ENCODE measurements around the gene ARHGEF19.
A peak's percentile ranks its signal among the peaks of the same experiment; 100 is the strongest.
"Not testable (repeated sequence)": the region's sequence is repeated elsewhere in the genome, so short reads cannot be mapped to it uniquely, and the experiment has no call there.

ARHGEF19 gene

GRCh38 chr1:16205334-16205671 lies 7.1 kb downstream of the ARHGEF19 start:
- no peak for DNase-seq (ENCODE audit: low read depth in 2 of 2)

- peak in 1 of 2 donors; percentile 17 for DNase-seq (ENCODE audit: low read depth in 2 of 2)
These were observed 7.7 kb downstream of the ARHGEF19 start for GRCh38 chr1:16204634-16205333.

- no peak for DNase-seq (ENCODE audit: low read depth in 2 of 2)
These were observed 8.2 kb downstream of the ARHGEF19 start for GRCh38 chr1:16204216-16204615.

GRCh38 chr1:16203550-16203949 lies 8.9 kb downstream of the ARHGEF19 start:
- no peak for DNase-seq (ENCODE audit: low read depth in 2 of 2)

GRCh38 chr1:16202281-16203210 lies 9.9 kb downstream of the ARHGEF19 start:
- no peak for DNase-seq (ENCODE audit: low read depth in 2 of 2)

- DNase-seq (ENCODE audit: low read depth in 2 of 2), result no peak
These were observed 12.8 kb downstream of the ARHGEF19 start for GRCh38 chr1:16199700-16200099.

GRCh38 chr1:16199157-16199501 lies 13.3 kb downstream of the ARHGEF19 start:
- no peak for DNase-seq (ENCODE audit: low read depth in 2 of 2)

GRCh38 chr1:16198444-16199156 lies 13.9 kb downstream of the ARHGEF19 start:
- no peak for DNase-seq (ENCODE audit: low read depth in 2 of 2)

GRCh38 chr1:16196874-16197273 lies 15.6 kb downstream of the ARHGEF19 start:
- DNase-seq (ENCODE audit: low read depth in 2 of 2), result no peak

- not testable (repeated sequence) for DNase-seq (ENCODE audit: low read depth in 2 of 2)
These were observed 16.3 kb downstream of the ARHGEF19 start for GRCh38 chr1:16196139-16196538.

- DNase-seq (ENCODE audit: low read depth in 2 of 2), result no peak
These were observed 16.9 kb downstream of the ARHGEF19 start for GRCh38 chr1:16195518-16195905.

GRCh38 chr1:16191916-16192546 lies 20.4 kb downstream of the ARHGEF19 start:
- DNase-seq (ENCODE audit: low read depth in 2 of 2), result no peak

GRCh38 chr1:16191309-16191708 lies 21.1 kb downstream of the ARHGEF19 start:
- no peak for DNase-seq (ENCODE audit: low read depth in 2 of 2)

- no peak for DNase-seq (ENCODE audit: low read depth in 2 of 2)
These were observed 22.4 kb downstream of the ARHGEF19 start for GRCh38 chr1:16189921-16190621.

GRCh38 chr1:16189003-16189402 lies 23.4 kb downstream of the ARHGEF19 start:
- no peak for DNase-seq (ENCODE audit: low read depth in 2 of 2)

GRCh38 chr1:16187748-16188401 lies 24.6 kb downstream of the ARHGEF19 start:
- DNase-seq (ENCODE audit: low read depth in 2 of 2), result peak; percentile 72 to 79

GRCh38 chr1:16186655-16187235 lies 25.7 kb downstream of the ARHGEF19 start:
- no peak for DNase-seq (ENCODE audit: low read depth in 2 of 2)

- DNase-seq (ENCODE audit: low read depth in 2 of 2), result no peak
These were observed 27.7 kb downstream of the ARHGEF19 start for GRCh38 chr1:16184557-16185303.

GRCh38 chr1:16183765-16184556 lies 28.5 kb downstream of the ARHGEF19 start:
- DNase-seq (ENCODE audit: low read depth in 2 of 2), result no peak

Measured in stimulated activated CD4-positive, alpha-beta T cell treated with anti-CD3 and anti-CD28 coated beads, Interleukin-1b, Interleukin-23, amount 100 ng/mL, for 4 hours (primary cell).